DMS 273 (cell line): ENCODE results near the gene CTAG1B.
"Not testable (repeated sequence)": the region's sequence is repeated elsewhere in the genome, so short reads cannot be mapped to it uniquely, and the experiment has no call there.

Source experiments
- DNase-seq: peaks from one replicate; lab custom pipeline; 2025; ENCODE audit not compliant: unreplicated experiment; lab: John Stamatoyannopoulos, UW

The CTAG1B gene

GRCh38 chrX:154590415-154590814 is 28.7 kb downstream of the CTAG1B start:
- not testable (repeated sequence) for DNase-seq

DNA sequence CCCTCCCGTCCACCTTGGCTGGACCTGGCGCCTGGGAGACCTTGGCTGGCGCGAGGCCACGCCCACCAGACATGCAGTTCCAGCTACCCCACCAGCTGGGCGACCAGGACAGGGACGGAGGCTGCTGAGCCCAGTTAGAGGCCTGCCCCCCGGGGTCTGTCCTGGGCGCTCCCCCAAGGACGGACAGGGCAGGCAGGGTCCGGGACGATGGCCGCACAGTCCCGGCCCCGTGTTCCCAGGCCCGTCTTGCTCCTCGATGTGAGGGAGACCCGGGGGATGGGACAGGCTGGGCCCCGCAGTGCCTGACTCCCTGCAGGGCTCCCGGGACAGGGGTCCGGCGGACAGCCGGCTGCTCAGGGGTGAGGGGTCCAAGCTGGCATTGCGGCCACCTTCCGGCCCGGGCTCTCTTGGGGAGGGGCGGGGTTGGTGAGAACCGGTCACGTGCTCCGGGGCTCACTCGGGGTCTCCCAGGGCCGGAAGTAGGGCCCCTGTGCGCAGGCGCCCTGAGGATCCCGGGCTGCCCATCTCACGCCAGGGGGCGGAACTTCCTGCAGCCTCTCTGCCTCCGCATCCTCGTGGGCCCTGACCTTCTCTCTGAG is 34.4 kb downstream of the CTAG1B start, which contains the start of gene CTAG1A:
CTAG1A (plus strand) TSS at position 549 of the 599 bp plus-strand sequence. CDS start 74 bp downstream, outside the sequence.
- DNase-seq = not testable (repeated sequence)

GRCh38 chrX:154582994-154583393 is 36.1 kb downstream of the CTAG1B start:
- DNase-seq = not testable (repeated sequence)

DNA sequence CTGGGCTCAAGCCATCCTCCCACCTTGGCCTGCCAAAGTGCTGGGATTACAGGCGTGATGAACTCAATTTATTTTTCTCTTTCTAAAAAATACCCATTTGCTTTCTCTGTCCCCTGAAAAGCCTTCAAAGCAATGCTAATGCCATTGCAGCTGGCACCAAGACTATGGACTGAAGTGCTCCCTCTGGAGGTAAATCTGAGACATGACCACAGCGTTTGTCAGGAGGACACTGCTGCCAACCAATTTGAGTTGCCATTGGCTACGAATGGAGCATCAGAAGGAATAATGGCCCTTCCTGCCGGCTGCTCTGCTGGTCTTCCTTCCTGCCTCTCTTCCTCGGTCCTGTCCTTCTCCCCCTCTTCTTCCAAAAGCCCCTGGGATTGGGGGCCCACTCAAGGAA is 44.0 kb downstream of the CTAG1B start:
- not testable (repeated sequence) for DNase-seq

DNA sequence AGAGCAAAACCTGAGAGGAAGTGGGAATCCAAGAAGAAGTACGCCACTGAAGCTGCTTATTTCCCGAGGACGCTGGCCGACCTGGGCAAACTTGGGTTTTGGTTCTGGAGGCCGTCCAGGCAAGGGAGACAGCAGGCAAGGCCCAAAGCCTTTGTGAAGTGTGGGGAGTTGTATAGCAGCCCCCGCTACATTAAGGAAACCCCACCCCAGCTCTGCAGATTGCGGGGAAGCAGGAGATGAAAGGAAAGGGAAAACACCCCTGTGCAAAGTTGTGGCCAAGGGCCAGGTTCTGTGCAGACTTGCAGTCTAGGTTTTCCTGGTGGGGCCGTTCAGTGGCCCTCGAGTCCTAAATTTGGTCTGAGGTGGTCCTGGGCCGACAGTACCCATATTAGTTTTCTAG is 46.0 kb downstream of the CTAG1B start:
- DNase-seq = not testable (repeated sequence)

GRCh38 chrX:154570361-154570760 is 48.7 kb downstream of the CTAG1B start:
- not testable (repeated sequence) for DNase-seq
